Stimulated activated CD8-positive, alpha-beta memory T cell treated with anti-CD3 and anti-CD28 coated beads, Interleukin-2, amount 100 ng/mL, for 48 hours (primary cell): Measurements from ENCODE around the gene MICAL3.

Experiments
- DNase-seq, 2 donors: peaks; one replicate each; pipeline ENCODE4 v3.0.0-alpha.2; 2020; ENCODE audit warnings: low read depth in 2 of 2

The MICAL3 gene

GRCh38 chr22:17872471-17872870, 151.9 kb downstream of the MICAL3 start:
- DNase-seq = no peak

GRCh38 chr22:17871726-17872458, 152.5 kb downstream of the MICAL3 start:
- no peak for DNase-seq

GRCh38 chr22:17870407-17870806, 154.0 kb downstream of the MICAL3 start:
- DNase-seq = no peak

- no peak for DNase-seq
Observed at GRCh38 chr22:17869285-17870096, 154.9 kb downstream of the MICAL3 start.

GRCh38 chr22:17868771-17869170, 155.6 kb downstream of the MICAL3 start:
- DNase-seq = no peak

GRCh38 chr22:17867160-17867785, 157.1 kb downstream of the MICAL3 start:
- DNase-seq = no peak

GRCh38 chr22:17866621-17867020, 157.7 kb downstream of the MICAL3 start:
- DNase-seq = no peak

- no peak for DNase-seq
Observed at GRCh38 chr22:17866127-17866526, 158.2 kb downstream of the MICAL3 start.

GRCh38 chr22:17865183-17866055, 158.9 kb downstream of the MICAL3 start:
- no peak for DNase-seq

GRCh38 chr22:17864398-17865182, 159.8 kb downstream of the MICAL3 start:
- DNase-seq = no peak

GRCh38 chr22:17862646-17863181, 161.6 kb downstream of the MICAL3 start:
- no peak for DNase-seq

GRCh38 chr22:17861909-17862308, 162.5 kb downstream of the MICAL3 start:
- no peak for DNase-seq

GRCh38 chr22:17860220-17860965, 164.0 kb downstream of the MICAL3 start:
- DNase-seq = no peak

GRCh38 chr22:17858033-17858432, 166.3 kb downstream of the MICAL3 start:
- DNase-seq = no peak

- no peak for DNase-seq
Observed at GRCh38 chr22:17855572-17856290, 168.6 kb downstream of the MICAL3 start.

GRCh38 chr22:17853073-17853472, 171.3 kb downstream of the MICAL3 start:
- no peak for DNase-seq

- no peak for DNase-seq
Observed at GRCh38 chr22:17851759-17852158, 172.6 kb downstream of the MICAL3 start.

GRCh38 chr22:17847360-17848078, 176.8 kb downstream of the MICAL3 start:
- no peak for DNase-seq
